Osteocyte (in vitro differentiated cells): ENCODE results near the gene EXTL2. TPM values are rescaled to one million over a fixed set of nuclear protein-coding genes. Genes with fewer than 3 reads are reported as not detected.
"Not testable (repeated sequence)": the region's sequence is repeated elsewhere in the genome, so short reads cannot be mapped to it uniquely, and the experiment has no call there.

Experiments used
- DNase-seq: peaks from one replicate; pipeline ENCODE4 v3.0.0; 2021; ENCODE audit warnings: mixed read lengths; ENCODE audit not compliant: unreplicated experiment; ENCODE audit errors: extremely low spot score
- H3K27ac Mint-ChIP-seq: one replicate; pipeline ENCODE4 v1.8.0; 2021; ENCODE audit warnings: mild to moderate bottlenecking, mixed read lengths; ENCODE audit not compliant: unreplicated experiment
- H3K27me3 Mint-ChIP-seq: one replicate; pipeline ENCODE4 v1.8.0; 2021; ENCODE audit warnings: mixed read lengths; ENCODE audit not compliant: unreplicated experiment
- H3K36me3 Mint-ChIP-seq: one replicate; pipeline ENCODE4 v1.8.0; 2021; ENCODE audit warnings: mixed read lengths; ENCODE audit not compliant: unreplicated experiment
- H3K4me1 Mint-ChIP-seq: one replicate; pipeline ENCODE4 v1.8.0; 2021; ENCODE audit warnings: mixed read lengths; ENCODE audit not compliant: unreplicated experiment
- H3K4me3 Mint-ChIP-seq: one replicate; pipeline ENCODE4 v1.8.0; 2021; ENCODE audit warnings: mild to moderate bottlenecking, moderate library complexity, mixed read lengths; ENCODE audit not compliant: unreplicated experiment
- H3K9me3 Mint-ChIP-seq: one replicate; pipeline ENCODE4 v1.8.0; 2021; ENCODE audit warnings: mixed read lengths; ENCODE audit not compliant: unreplicated experiment
- total RNA-seq: library from RNA; stranded (reverse); gene quantifications from 2 replicates; pipeline ENCODE4 v1.2.1, GENCODE V29; 2021
- TF ChIP-seq, protein P1 (sequence below): fragments of 200-600 bp; sonication (generic); IDR thresholded peaks from 2 replicates; pipeline ENCODE4 v1.5.0; 2021; ENCODE audit warnings: antibody characterized with exemption, mild to moderate bottlenecking, moderate library complexity

Gene EXTL2
- total RNA-seq, 1 donor from 2014 or later = 33.6 TPM

- H3K27ac Mint-ChIP-seq = peak overlapping the region; percentile 39
- DNase-seq = no peak
- peaks cover 18% of the 10 kb centered on the region for H3K27me3 Mint-ChIP-seq
- H3K4me1 Mint-ChIP-seq = peaks cover 13% of the 10 kb centered on the region
- peaks cover 1% of the 10 kb centered on the region for H3K36me3 Mint-ChIP-seq
- H3K4me3 Mint-ChIP-seq = peak overlapping the region; percentile 35
- TF ChIP-seq, protein P1, sequence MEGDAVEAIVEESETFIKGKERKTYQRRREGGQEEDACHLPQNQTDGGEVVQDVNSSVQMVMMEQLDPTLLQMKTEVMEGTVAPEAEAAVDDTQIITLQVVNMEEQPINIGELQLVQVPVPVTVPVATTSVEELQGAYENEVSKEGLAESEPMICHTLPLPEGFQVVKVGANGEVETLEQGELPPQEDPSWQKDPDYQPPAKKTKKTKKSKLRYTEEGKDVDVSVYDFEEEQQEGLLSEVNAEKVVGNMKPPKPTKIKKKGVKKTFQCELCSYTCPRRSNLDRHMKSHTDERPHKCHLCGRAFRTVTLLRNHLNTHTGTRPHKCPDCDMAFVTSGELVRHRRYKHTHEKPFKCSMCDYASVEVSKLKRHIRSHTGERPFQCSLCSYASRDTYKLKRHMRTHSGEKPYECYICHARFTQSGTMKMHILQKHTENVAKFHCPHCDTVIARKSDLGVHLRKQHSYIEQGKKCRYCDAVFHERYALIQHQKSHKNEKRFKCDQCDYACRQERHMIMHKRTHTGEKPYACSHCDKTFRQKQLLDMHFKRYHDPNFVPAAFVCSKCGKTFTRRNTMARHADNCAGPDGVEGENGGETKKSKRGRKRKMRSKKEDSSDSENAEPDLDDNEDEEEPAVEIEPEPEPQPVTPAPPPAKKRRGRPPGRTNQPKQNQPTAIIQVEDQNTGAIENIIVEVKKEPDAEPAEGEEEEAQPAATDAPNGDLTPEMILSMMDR = no peak
- H3K9me3 Mint-ChIP-seq = peaks cover 5% of the 10 kb centered on the region
Observed at GRCh38 chr1:100847361-100848082, 47.1 kb downstream of the EXTL2 start.

DNA sequence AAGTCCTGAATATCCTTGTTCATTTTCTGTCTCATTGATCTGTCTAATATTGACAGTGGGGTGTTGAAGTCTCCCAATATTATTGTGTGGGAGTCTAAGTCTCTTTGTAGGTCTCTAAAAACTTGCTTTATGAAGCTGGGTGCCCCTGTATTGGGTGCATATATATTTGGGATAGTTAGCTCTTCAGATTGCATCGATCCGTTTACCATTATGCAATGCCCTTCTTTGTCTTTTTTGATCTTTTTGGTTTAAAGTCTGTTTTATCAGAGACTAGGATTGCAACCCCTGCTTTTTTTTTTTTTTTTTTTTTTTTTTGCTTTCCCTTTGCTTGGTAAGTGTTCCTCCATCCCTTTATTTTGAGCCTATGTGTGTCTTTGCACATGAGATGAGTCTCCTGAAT, 51.5 kb downstream of the EXTL2 start:
- not testable (repeated sequence) for H3K36me3 Mint-ChIP-seq, H3K27ac Mint-ChIP-seq, H3K9me3 Mint-ChIP-seq, H3K4me3 Mint-ChIP-seq, DNase-seq
- peaks cover 11% of the 10 kb centered on the region for H3K4me1 Mint-ChIP-seq
- peaks cover 27% of the 10 kb centered on the region for H3K27me3 Mint-ChIP-seq

- H3K36me3 Mint-ChIP-seq = no peaks in the 10 kb centered on the region
- no peak for DNase-seq
- TF ChIP-seq, protein P1 = no peak
- peaks cover 6% of the 10 kb centered on the region for H3K27me3 Mint-ChIP-seq
- no peak overlapping the region for H3K4me3 Mint-ChIP-seq
- no peak overlapping the region for H3K27ac Mint-ChIP-seq
- no peaks in the 10 kb centered on the region for H3K4me1 Mint-ChIP-seq
- H3K9me3 Mint-ChIP-seq = no peaks in the 10 kb centered on the region
Observed at GRCh38 chr1:100835866-100836842, 58.5 kb downstream of the EXTL2 start.

DNA sequence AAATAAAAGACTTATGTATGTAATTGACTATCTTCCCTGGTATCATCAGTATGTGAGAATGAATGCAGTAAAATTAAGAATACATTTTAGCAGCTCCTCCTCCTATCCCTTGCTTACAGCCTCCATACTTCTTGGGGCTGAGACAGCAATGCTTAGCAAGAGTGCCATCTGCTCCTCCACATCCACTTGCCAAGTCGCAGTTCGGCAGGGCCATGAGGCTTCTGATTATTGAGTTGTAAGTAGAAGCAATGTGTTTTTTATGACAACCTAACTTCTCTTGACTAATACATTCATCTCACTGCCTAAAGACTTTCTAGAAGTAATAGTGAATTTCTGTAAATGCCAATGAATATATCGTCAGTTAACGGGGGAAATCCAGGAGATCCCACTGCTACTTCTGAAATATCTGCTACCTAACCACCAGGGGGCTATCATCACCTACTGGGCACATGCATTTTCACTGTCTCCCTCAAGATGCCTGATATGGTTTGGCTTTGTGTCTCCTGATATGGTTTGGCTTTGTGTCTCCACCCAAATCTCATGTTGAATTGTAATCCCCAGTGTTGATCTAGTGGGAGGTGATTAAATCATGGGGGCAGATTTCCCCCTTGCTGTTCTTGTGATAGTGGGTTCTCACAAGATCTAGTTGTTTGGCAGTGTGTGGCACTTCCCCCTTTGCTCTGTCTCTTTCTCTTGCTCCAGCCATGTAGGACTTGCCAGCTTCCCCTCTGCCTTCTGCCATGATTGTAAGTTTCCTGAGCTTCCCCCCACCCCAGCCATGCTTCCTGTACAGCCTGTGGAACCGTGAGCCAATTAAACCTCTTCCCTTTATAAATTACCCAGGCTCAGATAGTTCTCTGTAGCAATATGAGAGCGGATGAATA, 59.6 kb downstream of the EXTL2 start:
- Mint-ChIP-seq H3K27me3 (peaks cover 2% of the 10 kb centered on the region), H3K4me1 (no peaks in the 10 kb centered on the region), H3K27ac (no peak overlapping the region), H3K9me3 (no peaks in the 10 kb centered on the region), H3K36me3 (no peaks in the 10 kb centered on the region), H3K4me3 (no peak overlapping the region)
- TF ChIP-seq, protein P1 = peak; percentile 15
- DNase-seq = no peak

DNA sequence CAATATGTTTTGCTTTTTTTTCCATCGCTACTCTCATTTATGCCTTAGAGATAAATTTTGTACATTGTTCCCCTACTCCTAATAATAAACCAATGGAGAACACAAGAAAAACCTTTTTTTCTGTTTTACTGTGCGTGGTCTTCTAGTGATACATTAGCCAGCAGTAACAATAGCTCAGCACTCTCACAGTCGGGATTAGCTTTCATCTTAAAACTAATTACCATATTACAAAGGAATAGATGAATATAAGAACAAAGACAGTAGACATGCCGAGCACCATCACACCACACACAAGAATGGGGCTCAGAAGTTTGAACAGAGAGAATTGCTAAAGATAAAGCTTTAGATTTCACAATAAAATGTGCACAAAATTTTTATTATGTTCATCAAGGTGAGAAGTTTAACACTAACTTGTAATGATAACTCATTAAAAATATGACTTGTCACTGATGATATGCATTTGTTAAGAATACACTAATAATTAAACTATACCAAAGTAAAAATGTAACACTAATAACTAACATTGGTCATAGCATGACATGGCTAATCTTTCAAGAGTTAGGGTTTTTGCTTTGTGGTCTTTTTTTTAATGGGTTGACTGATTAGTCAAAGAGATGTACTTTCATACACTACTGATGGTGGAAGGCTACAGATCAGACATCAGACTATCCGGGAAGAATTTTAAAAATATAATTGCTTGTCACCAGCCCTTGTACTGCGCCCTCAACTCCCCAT, 61.8 kb downstream of the EXTL2 start:
- Mint-ChIP-seq H3K36me3 (peaks cover 5% of the 10 kb centered on the region), H3K4me3 (no peak overlapping the region), H3K9me3 (peaks cover 10% of the 10 kb centered on the region), H3K4me1 (no peaks in the 10 kb centered on the region), H3K27me3 (peaks cover 21% of the 10 kb centered on the region), H3K27ac (no peak overlapping the region)
- TF ChIP-seq, protein P1 = no peak
- DNase-seq = no peak

- Mint-ChIP-seq H3K27me3 (peaks cover 40% of the 10 kb centered on the region), H3K9me3 (peaks cover 43% of the 10 kb centered on the region)
- DNase-seq, H3K27ac Mint-ChIP-seq, H3K4me3 Mint-ChIP-seq, H3K36me3 Mint-ChIP-seq, H3K4me1 Mint-ChIP-seq: not testable (repeated sequence)
Observed at GRCh38 chr1:100825666-100826065, 69.0 kb downstream of the EXTL2 start.
